Thyroid gland (tissue), 4 donors: ENCODE results near the gene ATAD3B.

ENCODE experiments used
- CTCF ChIP-seq, 6 experiments: fragments of 200-600 bp in 3 of 6; fragments of 450-650 bp in 3 of 6; sonication (generic) in 3 of 6; IDR thresholded peaks; one replicate each; pipeline ENCODE4 v1.5.1; 2016 to 2019; ENCODE audit warnings: antibody characterized with exemption in 6 of 6, mild to moderate bottlenecking in 2 of 6, inconsistent platforms in 1 of 6, moderate library complexity in 1 of 6
- POLR2A ChIP-seq, 2 donors: fragments of 450-650 bp; IDR thresholded peaks; one replicate each; pipeline ENCODE4 v1.6.1; 2017; ENCODE audit warnings: antibody characterized with exemption in 2 of 2, mild to moderate bottlenecking in 2 of 2, moderate library complexity in 1 of 2

- no peak for TF ChIP-seq POLR2A (IDR thresholded peaks at IDR 0.05)
- TF ChIP-seq CTCF (IDR thresholded peaks at IDR 0.05) = no peak
These were observed 44.3 kb upstream of the ATAD3B start for GRCh38 chr1:1427106-1427819.
